OCI-LY7 (cell line): ENCODE data around the gene EIF2S1. TPM values are rescaled to one million over a fixed set of nuclear protein-coding genes. Genes with fewer than 3 reads are reported as not detected.

Source experiments
- BruUV-seq: library from RNA; stranded (reverse); fragments of 400-500 nt; replicated peaks from 2 replicates; lab custom pipeline; 2021; lab: Mats Ljungman, UMichigan
- CTCF ChIA-PET: fragments of 300-600 bp; sonication (Branson Sonifier 250); formaldehyde crosslinking; loops from one replicate; lab custom pipeline; 2022; ENCODE audit warnings: antibody characterized with exemption; ENCODE audit not compliant: unreplicated experiment; lab: Charles Lee
- POLR2A ChIA-PET: fragments of 300-600 bp; sonication (Branson Sonifier 250); formaldehyde crosslinking; loops from one replicate; lab custom pipeline; 2022; ENCODE audit warnings: antibody characterized with exemption; lab: Charles Lee
- DNase-seq: peaks from one replicate; pipeline ENCODE4 v3.0.0-alpha.2; 2015; ENCODE audit warnings: low spot score
- H2AFZ ChIP-seq: fragments of 200-600 bp; sonication (generic), shearing (Covaris generic); 2 replicates; pipeline ENCODE4 v1.6.1; 2014; ENCODE audit warnings: mild to moderate bottlenecking, antibody characterized with exemption, low read length, moderate library complexity
- H3K27ac ChIP-seq: fragments of 200-600 bp; sonication (generic); 2 replicates; pipeline ENCODE4 v1.5.1; 2014; ENCODE audit warnings: mixed run types, low read depth, mild to moderate bottlenecking, moderate library complexity, low read length, inconsistent platforms; ENCODE audit not compliant: poor library complexity, severe bottlenecking
- H3K36me3 ChIP-seq: fragments of 200-600 bp; sonication (generic); 2 replicates; pipeline ENCODE4 v1.6.1; 2014; ENCODE audit warnings: mild to moderate bottlenecking, antibody characterized with exemption, low read length, moderate library complexity, mixed read lengths; ENCODE audit not compliant: insufficient read depth
- H3K4me1 ChIP-seq: fragments of 200-600 bp; sonication (generic); 2 replicates; pipeline ENCODE4 v1.5.1; 2014; ENCODE audit warnings: mild to moderate bottlenecking, low read length; ENCODE audit not compliant: insufficient read depth, poor library complexity, severe bottlenecking
- H3K4me2 ChIP-seq: fragments of 200-600 bp; sonication (generic); 2 replicates; pipeline ENCODE4 v1.6.1; 2014; ENCODE audit warnings: mild to moderate bottlenecking, low read length
- H3K4me3 ChIP-seq: fragments of 200-600 bp; sonication (generic); 2 replicates; pipeline ENCODE4 v1.5.1; 2014; ENCODE audit warnings: mild to moderate bottlenecking, low read depth, low read length; ENCODE audit not compliant: poor library complexity, severe bottlenecking
- H3K79me2 ChIP-seq: fragments of 200-600 bp; sonication (generic); 2 replicates; pipeline ENCODE4 v1.6.1; 2016; ENCODE audit warnings: low read depth, mild to moderate bottlenecking, low read length, moderate library complexity, mixed read lengths; ENCODE audit not compliant: insufficient read depth
- H3K9me2 ChIP-seq: fragments of 200-600 bp; sonication (generic); 2 replicates; pipeline ENCODE4 v1.6.1; 2016; ENCODE audit warnings: mild to moderate bottlenecking, low read length, mixed read lengths; ENCODE audit not compliant: insufficient read depth
- H3K9me3 ChIP-seq: fragments of 200-600 bp; sonication (generic); 2 replicates; pipeline ENCODE4 v1.6.1; 2014; ENCODE audit warnings: mild to moderate bottlenecking, mixed run types, low read length, mixed read lengths
- H4K20me1 ChIP-seq: fragments of 200-600 bp; sonication (generic); 2 replicates; pipeline ENCODE4 v1.6.1; 2014; ENCODE audit warnings: mild to moderate bottlenecking, antibody characterized with exemption, low read length, moderate library complexity, mixed read lengths; ENCODE audit not compliant: insufficient read depth
- EZH2phosphoT487 ChIP-seq: fragments of 200-600 bp; sonication (generic); IDR thresholded peaks from 2 replicates; pipeline ENCODE4 v1.6.1; 2018; ENCODE audit warnings: low read depth, borderline replicate concordance, mild to moderate bottlenecking, mixed run types, antibody characterized with exemption, low read length, moderate library complexity, mixed read lengths
- intact Hi-C: fragments of 100-400 bp; cut with micrococcal nuclease; formaldehyde crosslinking; loops from one replicate; pipeline ENCODE4 v1.10.0; 2022; ENCODE audit not compliant: unreplicated experiment
- total RNA-seq, 2 experiments: library from RNA; depleted of rRNA in 1 of 2; stranded (reverse); fragments of >200 nt in 1 of 2; shearing (Covaris generic) in 1 of 2; gene quantifications; 2 replicates each; pipeline ENCODE4 v1.2.3, GENCODE V29; 2014 to 2022
- TF ChIP-seq, protein P1 (sequence below): fragments of 200-600 bp; sonication (generic); conservative IDR thresholded peaks from 2 replicates; pipeline ENCODE4 v1.5.1; 2014; ENCODE audit warnings: mild to moderate bottlenecking, antibody characterized with exemption, low read length, moderate library complexity, mixed read lengths

The EIF2S1 gene
- total RNA-seq, 2 experiments from 2014 or later: 161 to 170 TPM

DNA sequence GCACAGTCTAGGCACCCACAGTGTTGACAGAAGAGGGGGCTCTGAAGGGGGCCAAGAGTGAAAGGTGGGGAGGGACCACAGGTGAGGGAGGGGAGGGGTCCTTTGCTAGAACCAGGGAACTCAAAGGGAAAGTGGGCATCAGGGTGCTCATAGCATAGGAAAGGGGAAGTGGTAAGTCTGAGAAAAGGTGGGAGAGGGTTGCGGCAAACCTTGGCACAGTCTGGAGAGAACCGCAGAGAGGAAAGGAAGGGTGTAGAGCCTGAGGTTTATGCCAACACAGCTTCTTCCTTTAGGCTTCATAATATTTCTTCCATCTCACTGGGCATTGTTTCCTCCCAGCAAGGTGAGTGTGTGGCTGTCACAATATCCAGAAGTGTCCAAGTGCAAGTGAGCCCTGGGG, 63.3 kb downstream of the EIF2S1 start:
- no peaks in the 10 kb centered on the region for H3K79me2 ChIP-seq
- no peaks in the 10 kb centered on the region for H3K4me1 ChIP-seq
- BruUV-seq: no TSS peak
- H3K36me3 ChIP-seq: no peaks in the 10 kb centered on the region
- H3K9me2 ChIP-seq: no peaks in the 10 kb centered on the region
- no peaks in the 10 kb centered on the region for H4K20me1 ChIP-seq
- intact Hi-C loops: loop anchor here (10.0 kb wide), 1 partner anchor 259 kb away; no protein-coding TSS in a partner anchor
- no peak overlapping the region for H2AFZ ChIP-seq
- POLR2A ChIA-PET: no interaction called here
- H3K4me3 ChIP-seq: no peak overlapping the region
- CTCF ChIA-PET: no interaction called here
- no peak for DNase-seq
- TF ChIP-seq, protein P1, sequence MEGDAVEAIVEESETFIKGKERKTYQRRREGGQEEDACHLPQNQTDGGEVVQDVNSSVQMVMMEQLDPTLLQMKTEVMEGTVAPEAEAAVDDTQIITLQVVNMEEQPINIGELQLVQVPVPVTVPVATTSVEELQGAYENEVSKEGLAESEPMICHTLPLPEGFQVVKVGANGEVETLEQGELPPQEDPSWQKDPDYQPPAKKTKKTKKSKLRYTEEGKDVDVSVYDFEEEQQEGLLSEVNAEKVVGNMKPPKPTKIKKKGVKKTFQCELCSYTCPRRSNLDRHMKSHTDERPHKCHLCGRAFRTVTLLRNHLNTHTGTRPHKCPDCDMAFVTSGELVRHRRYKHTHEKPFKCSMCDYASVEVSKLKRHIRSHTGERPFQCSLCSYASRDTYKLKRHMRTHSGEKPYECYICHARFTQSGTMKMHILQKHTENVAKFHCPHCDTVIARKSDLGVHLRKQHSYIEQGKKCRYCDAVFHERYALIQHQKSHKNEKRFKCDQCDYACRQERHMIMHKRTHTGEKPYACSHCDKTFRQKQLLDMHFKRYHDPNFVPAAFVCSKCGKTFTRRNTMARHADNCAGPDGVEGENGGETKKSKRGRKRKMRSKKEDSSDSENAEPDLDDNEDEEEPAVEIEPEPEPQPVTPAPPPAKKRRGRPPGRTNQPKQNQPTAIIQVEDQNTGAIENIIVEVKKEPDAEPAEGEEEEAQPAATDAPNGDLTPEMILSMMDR: no peak
- no peak for TF ChIP-seq EZH2phosphoT487
- no peaks in the 10 kb centered on the region for H3K9me3 ChIP-seq
- H3K4me2 ChIP-seq: no peak overlapping the region
- H3K27ac ChIP-seq: no peak overlapping the region

DNA sequence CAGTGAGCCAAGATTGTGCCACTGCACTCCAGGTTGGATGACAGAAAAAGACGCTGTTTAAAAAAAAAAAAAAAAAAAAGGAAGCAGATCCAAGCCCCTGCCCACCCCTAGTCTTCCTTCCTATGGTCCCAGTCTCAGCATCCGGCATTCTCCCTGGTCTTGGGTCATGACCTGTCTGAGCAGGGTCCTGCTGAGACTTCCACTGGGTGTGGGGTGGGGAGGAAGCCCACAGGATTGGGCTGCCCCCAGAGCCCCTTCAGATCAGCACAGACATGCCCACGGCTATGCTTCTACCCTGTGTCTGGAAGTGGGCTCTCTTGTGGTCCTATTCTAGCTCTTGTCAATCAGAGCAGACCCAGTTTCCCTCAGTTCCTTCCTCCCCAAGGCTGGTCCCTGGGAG, 64.4 kb downstream of the EIF2S1 start:
- no peak overlapping the region for H3K4me3 ChIP-seq
- no peak overlapping the region for H3K4me2 ChIP-seq
- ChIA-PET CTCF (no interaction called here), POLR2A (interaction anchor here (1.2 to 1.7 kb wide), 2 partner anchors 89 to 147 kb away, joined by 3 to 5 read pairs; no protein-coding TSS in a partner anchor)
- TF ChIP-seq EZH2phosphoT487: no peak
- TF ChIP-seq, protein P1: no peak
- no peaks in the 10 kb centered on the region for H3K9me3 ChIP-seq
- no peak overlapping the region for H2AFZ ChIP-seq
- DNase-seq: no peak
- H3K27ac ChIP-seq: no peak overlapping the region
- H3K4me1 ChIP-seq: no peaks in the 10 kb centered on the region
- no peaks in the 10 kb centered on the region for H3K36me3 ChIP-seq
- H4K20me1 ChIP-seq: no peaks in the 10 kb centered on the region
- no peaks in the 10 kb centered on the region for H3K9me2 ChIP-seq
- intact Hi-C loops: loop anchor here (10.0 kb wide), 1 partner anchor 260 kb away; no protein-coding TSS in a partner anchor
- no TSS peak for BruUV-seq
- H3K79me2 ChIP-seq: no peaks in the 10 kb centered on the region

DNA sequence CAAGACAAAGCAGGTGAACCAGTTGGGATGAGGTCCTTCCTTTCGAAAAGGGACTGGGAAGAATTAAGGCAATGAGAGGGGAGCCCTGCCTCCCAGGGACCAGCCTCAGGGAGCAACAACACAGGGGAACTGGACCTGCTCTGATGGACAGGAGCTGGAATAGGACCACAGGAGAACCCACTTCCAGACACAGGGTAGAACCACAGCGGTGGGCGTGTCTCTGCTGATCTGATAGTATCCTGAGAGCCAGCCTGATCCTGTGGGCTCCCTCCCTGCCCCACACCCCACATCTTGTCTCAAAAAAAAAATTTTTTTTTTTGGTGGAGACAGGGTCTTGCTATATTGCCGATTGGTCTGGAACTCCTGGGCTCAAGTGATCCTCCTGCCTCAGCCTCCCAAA, 65.5 kb downstream of the EIF2S1 start:
- H3K27ac ChIP-seq: no peak overlapping the region
- no peaks in the 10 kb centered on the region for H3K9me3 ChIP-seq
- no peak overlapping the region for H3K4me2 ChIP-seq
- no TSS peak for BruUV-seq
- intact Hi-C loops: loop anchor here (10.0 kb wide), 1 partner anchor 261 kb away; no protein-coding TSS in a partner anchor
- no peaks in the 10 kb centered on the region for H3K9me2 ChIP-seq
- no peak for TF ChIP-seq EZH2phosphoT487
- TF ChIP-seq, protein P1: no peak
- no peaks in the 10 kb centered on the region for H4K20me1 ChIP-seq
- DNase-seq: no peak
- no peaks in the 10 kb centered on the region for H3K4me1 ChIP-seq
- ChIA-PET POLR2A (interaction anchor here (1.2 to 1.7 kb wide), 2 partner anchors 88 to 146 kb away, joined by 3 to 5 read pairs; no protein-coding TSS in a partner anchor), CTCF (no interaction called here)
- no peaks in the 10 kb centered on the region for H3K36me3 ChIP-seq
- no peak overlapping the region for H3K4me3 ChIP-seq
- no peaks in the 10 kb centered on the region for H3K79me2 ChIP-seq
- no peak overlapping the region for H2AFZ ChIP-seq
